ENCODE results near the gene TNNT1. TPM values are rescaled to one million over a fixed set of nuclear protein-coding genes. Genes with fewer than 3 reads are reported as not detected.
A peak's percentile ranks its signal among the peaks of the same experiment; 100 is the strongest.
"Not testable (repeated sequence)": the region's sequence is repeated elsewhere in the genome, so short reads cannot be mapped to it uniquely, and the experiment has no call there.

The TNNT1 gene
- total RNA-seq, 4 donors from 2014 or later = 4.4 TPM; not detected in 3

DNA sequence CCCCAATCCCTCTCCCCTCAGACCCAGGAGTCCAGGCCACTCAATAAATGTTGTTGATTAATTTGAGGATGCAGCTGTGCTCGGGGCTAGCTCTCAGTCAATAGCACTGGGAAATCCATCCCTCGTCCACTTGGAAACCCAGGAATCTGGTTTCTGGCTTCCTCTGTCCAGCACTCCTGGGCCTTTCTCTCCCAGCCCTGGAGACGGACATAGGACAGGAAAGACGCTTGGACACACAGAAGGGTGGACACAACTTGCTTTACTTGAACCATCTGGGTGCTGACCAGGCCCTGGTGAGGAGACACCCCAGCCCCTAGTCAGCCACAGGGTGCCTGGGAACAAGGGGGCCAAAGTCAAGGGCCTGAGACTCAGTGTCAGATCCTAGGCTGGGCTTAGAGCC lies 9.4 kb upstream of the TNNT1 start:
- ATAC-seq = no peak
- H3K27me3 ChIP-seq = peaks cover 100% of the 10 kb centered on the region
- TF ChIP-seq EP300 (IDR thresholded peaks at IDR 0.05) = no peak
- no peak for TF ChIP-seq POLR2AphosphoS5 (IDR thresholded peaks at IDR 0.05)
- TF ChIP-seq POLR2A (IDR thresholded peaks at IDR 0.05) = no peak

DNA sequence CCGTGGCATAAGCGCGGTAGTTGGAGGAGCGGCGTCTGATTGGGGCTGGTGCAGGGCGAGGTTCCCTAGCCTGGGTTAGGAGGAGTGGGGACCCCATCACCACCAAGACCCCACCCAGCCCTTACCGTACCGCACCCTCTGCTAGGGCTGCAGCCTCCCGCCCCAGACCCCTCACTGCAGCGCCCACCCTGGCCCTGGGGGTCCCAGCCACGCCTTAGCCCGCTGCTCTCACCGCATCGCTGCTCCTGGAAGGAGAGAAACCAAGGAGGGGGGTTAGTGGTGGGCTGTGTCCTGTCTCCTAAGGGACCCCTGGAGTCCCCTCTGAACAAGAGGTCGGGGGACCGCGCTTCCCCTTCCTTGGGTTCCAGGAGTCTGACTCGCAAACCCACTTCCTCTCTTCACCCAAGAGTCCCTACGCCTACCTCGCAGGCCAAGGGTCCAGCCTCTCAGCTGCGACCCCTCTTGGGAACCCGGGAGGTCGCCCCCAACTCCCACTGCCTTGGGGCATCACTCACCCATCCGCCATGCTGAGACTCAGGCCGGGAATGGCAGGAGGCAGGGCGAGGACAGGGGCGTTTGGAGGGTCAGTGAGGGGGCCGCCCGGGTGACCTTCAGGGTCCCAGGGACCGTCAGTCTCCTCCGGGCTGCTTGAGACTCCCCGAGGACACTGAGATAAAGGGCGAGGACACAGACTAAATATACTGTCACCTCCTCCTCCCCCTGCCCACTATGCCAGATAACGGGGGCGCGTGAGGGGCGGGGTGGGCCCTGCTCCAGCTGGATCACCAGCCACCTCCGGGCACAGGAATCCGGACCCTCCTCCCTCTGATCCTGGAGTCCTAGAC lies 8.3 kb upstream of the TNNT1 start, which contains the start of gene TNNI3:
TSS of gene TNNI3 (minus strand) at position 669 of the 845 bp plus-strand sequence. CDS start at position 526, 143 bp downstream.
- ATAC-seq = no peak
- Histone ChIP-seq H3K4me3 (peak within 1 kb of the TSS in 1 of 2 donors; percentile 6), H3K9me3 (no peaks in the 10 kb centered on the region), H3K4me1 (peaks cover 0 to 31% (median 0%) of the 10 kb centered on the region in 3 donors), H3K36me3 (no peaks in the 10 kb centered on the region), H3K27me3 (peaks cover 100% of the 10 kb centered on the region), H3K27ac (no peak within 1 kb of the TSS)
- no peak for TF ChIP-seq POLR2AphosphoS5 (IDR thresholded peaks at IDR 0.05)
- WGBS, 2 donors (ENCODE audit: low coverage in 1 of 2) = 36% methylated on average over 7 of the region's 39 CpGs; no CpG with 5 or more reads in 1 of the 2 donors

More for the DNA sequence above, 9.4 kb upstream of the TNNT1 start:
- no peaks in the 10 kb centered on the region for H3K36me3 ChIP-seq
- H3K4me3 ChIP-seq = no peak overlapping the region
- H3K27ac ChIP-seq = no peak overlapping the region
- H3K9me3 ChIP-seq = no peaks in the 10 kb centered on the region
- peaks cover 0 to 31% (median 0%) of the 10 kb centered on the region in 3 donors for H3K4me1 ChIP-seq
- WGBS, 2 donors (ENCODE audit: low coverage in 1 of 2) = no CpG with 5 or more reads among the region's 4 CpGs

GRCh38 chr19:55156202-55157063 lies 7.4 kb upstream of the TNNT1 start:
- no peak for ATAC-seq
- H3K4me1 ChIP-seq = peaks cover 0 to 31% (median 0%) of the 10 kb centered on the region in 3 donors
- H3K27me3 ChIP-seq = peaks cover 100% of the 10 kb centered on the region
- no peaks in the 10 kb centered on the region for H3K9me3 ChIP-seq
- H3K36me3 ChIP-seq = no peaks in the 10 kb centered on the region
- no peak overlapping the region for H3K27ac ChIP-seq
- WGBS, 2 donors (ENCODE audit: low coverage in 1 of 2) = 0% methylated on average over 6 of the region's 52 CpGs; no CpG with 5 or more reads in 1 of the 2 donors
- TF ChIP-seq CTCF (IDR thresholded peaks at IDR 0.05) = no peak
- TF ChIP-seq EP300 (IDR thresholded peaks at IDR 0.05) = no peak
- no peak for TF ChIP-seq POLR2A (IDR thresholded peaks at IDR 0.05)
- no peak for TF ChIP-seq POLR2AphosphoS5 (IDR thresholded peaks at IDR 0.05)
- H3K4me3 ChIP-seq = peak overlapping the region in 1 of 2 donors; percentile 6

- not testable (repeated sequence) for H3K9me3 ChIP-seq, ATAC-seq, H3K36me3 ChIP-seq, H3K27ac ChIP-seq
- peaks cover 100% of the 10 kb centered on the region for H3K27me3 ChIP-seq
- peaks cover 0 to 25% (median 0%) of the 10 kb centered on the region in 3 donors for H3K4me1 ChIP-seq
- WGBS, 2 donors (ENCODE audit: low coverage in 1 of 2) = 0 to 7% methylated on average over 1 to 3 of the region's 5 CpGs
- H3K4me3 ChIP-seq = peak overlapping the region in 1 of 2 donors; percentile 6
Observed at GRCh38 chr19:55155784-55156183, 6.8 kb upstream of the TNNT1 start.

DNA sequence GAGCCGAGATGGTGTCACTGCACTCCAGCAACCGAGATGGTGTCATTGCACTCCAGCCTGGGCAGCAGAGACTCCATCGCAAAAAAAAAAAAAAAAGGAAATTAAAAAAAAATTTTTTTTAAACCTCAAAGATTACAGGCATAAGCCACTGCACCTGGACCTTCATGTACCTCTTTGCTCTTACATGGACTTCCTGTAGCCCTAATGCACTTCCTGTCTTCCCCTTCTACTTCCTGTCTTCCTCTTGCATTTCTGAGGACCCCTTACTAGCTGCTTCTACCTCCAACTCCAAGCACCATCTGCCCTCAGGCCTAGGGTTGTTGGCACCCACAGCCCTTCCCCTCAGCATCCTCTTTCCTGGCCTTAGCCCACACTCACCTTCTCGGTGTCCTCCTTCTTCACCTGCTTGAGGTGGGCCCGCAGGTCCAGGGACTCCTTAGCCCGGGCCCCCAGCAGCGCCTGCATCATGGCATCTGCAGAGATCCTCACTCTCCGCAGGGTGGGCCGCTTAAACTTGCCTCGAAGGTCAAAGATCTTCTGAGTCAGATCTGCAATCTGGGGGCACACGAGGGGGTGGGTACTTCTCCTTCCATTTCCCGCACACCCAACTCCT lies 4.8 kb upstream of the TNNT1 start:
- H3K36me3 ChIP-seq = no peaks in the 10 kb centered on the region
- no peak for ATAC-seq
- H3K27ac ChIP-seq = no peak overlapping the region
- peaks cover 0 to 13% (median 0%) of the 10 kb centered on the region in 3 donors for H3K4me1 ChIP-seq
- 82 to 90% methylated on average over 4 to 12 of the region's 12 CpGs for WGBS, 2 donors (ENCODE audit: low coverage in 1 of 2)
- H3K9me3 ChIP-seq = no peaks in the 10 kb centered on the region
- H3K27me3 ChIP-seq = peaks cover 100% of the 10 kb centered on the region
- TF ChIP-seq POLR2AphosphoS5 (IDR thresholded peaks at IDR 0.05) = no peak
- TF ChIP-seq EP300 (IDR thresholded peaks at IDR 0.05) = no peak
- no peak for TF ChIP-seq POLR2A (IDR thresholded peaks at IDR 0.05)
- TF ChIP-seq CTCF (IDR thresholded peaks at IDR 0.05) = no peak
- no peak overlapping the region for H3K4me3 ChIP-seq

DNA sequence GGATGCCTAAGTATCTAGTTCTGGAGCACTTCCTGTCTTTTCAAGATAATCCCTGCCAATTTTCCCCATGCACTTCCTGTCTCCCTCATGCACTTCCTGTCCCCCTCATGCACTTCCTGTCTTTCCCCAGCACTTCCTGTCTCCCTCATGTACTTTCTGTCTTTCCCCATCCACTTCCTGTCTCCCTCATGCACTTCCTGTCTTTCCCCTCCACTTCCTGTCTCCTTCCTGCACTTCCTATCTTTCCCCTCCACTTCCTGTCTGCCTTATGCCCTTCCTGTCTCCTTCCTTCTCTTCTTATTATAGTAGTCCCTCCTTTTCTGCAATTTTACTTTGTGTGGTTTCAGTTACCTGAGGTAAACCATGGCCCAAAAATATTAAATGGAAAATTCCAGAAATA lies 3.0 kb upstream of the TNNT1 start:
- Histone ChIP-seq H3K4me3 (no peak overlapping the region), H3K36me3 (no peaks in the 10 kb centered on the region), H3K9me3 (no peaks in the 10 kb centered on the region), H3K4me1 (peaks cover 0 to 13% (median 0%) of the 10 kb centered on the region in 3 donors), H3K27ac (no peak overlapping the region), H3K27me3 (peaks cover 100% of the 10 kb centered on the region)
- no peak for ATAC-seq
- no peak for TF ChIP-seq POLR2AphosphoS5 (IDR thresholded peaks at IDR 0.05)
- no peak for TF ChIP-seq CTCF (IDR thresholded peaks at IDR 0.05)
- TF ChIP-seq EP300 (IDR thresholded peaks at IDR 0.05) = no peak
- no peak for TF ChIP-seq POLR2A (IDR thresholded peaks at IDR 0.05)
